Measurements from ENCODE around the gene JARID2.

DNA sequence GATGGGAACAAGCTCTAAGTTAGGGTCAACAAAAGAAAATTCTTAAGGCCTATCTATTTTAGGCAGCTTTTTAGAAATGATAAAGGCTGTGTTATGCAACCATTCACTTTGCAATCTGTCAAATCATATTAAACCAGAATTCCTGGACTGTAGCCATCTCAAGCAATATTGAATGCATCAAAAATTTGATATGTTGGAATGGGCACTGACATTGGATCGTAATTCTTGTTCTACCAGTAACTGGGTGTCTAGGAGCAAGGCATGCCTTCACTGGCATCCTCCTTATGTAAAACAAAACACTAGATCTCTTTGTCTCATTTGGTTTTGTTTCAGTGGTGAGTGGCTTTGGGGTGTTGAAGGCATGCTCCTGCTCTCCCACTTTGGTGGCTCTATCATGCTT lies 145.6 kb downstream of the JARID2 start:
- TF ChIP-seq CTCF (IDR thresholded peaks at IDR 0.05) (no peak), POLR2A (IDR thresholded peaks at IDR 0.05) (no peak)

All from testis (tissue), 2 donors.